K562 (cell line): ENCODE data around the gene ZNF668. TPM values are rescaled to one million over a fixed set of nuclear protein-coding genes. Genes with fewer than 3 reads are reported as not detected.

Experiments
- ATAC-seq: fragments of 200-7000 bp; cut with Tn5 transposase; 3 replicates; pipeline ENCODE4 v1.9.1; 2020; ENCODE audit warnings: moderate library complexity
- BruUV-seq: library from RNA; stranded (reverse); fragments of 400-500 nt; replicated peaks from 2 replicates; lab custom pipeline; 2021; lab: Mats Ljungman, UMichigan
- CTCF ChIA-PET: fragments of 300-600 bp; formaldehyde crosslinking; extraction: SDS; loops from one replicate; lab custom pipeline; 2021; ENCODE audit warnings: low intra/inter-chr PET ratio; lab: Yijun Ruan, JAX
- POLR2A ChIA-PET: fragments of 300-600, 350-650 bp; sonication (Branson Sonifier 250); formaldehyde crosslinking; extraction: SDS; loops from one replicate; lab custom pipeline; 2021; ENCODE audit warnings: antibody characterized with exemption, inconsistent platforms; lab: Yijun Ruan, JAX
- DNase-seq, 4 experiments: peaks; one replicate each; pipeline versions ENCODE4 v3.0.0 to v3.0.0-alpha.2; 2011 to 2018; ENCODE audit warnings: low spot score in 3 of 4, mixed read lengths in 3 of 4; ENCODE audit errors: extremely low read depth in 1 of 4
- FAIRE-seq: peaks from 2 replicates; lab custom pipeline; 2011; peaks lifted over from hg19 to GRCh38; lab: Jason Lieb, UNC
- H2AFZ ChIP-seq: 2 replicates; pipeline ENCODE4 v1.6.0; 2011; ENCODE audit warnings: low read depth, low read length, control low read depth, inconsistent platforms
- H3K27ac ChIP-seq: fragments of 200-600 bp; 3 replicates; pipeline ENCODE4 v1.8.0; 2011; ENCODE audit warnings: low read depth, mild to moderate bottlenecking, control low read depth, inconsistent platforms, low read length, moderate library complexity, mixed read lengths; ENCODE audit errors: extremely low read depth
- H3K27me3 ChIP-seq, 2 experiments: fragments of 300-600 bp in 1 of 2; 2 replicates in 1 of 2; 3 replicates in 1 of 2; pipeline versions ENCODE4 v1.6.0 to v1.8.0; 2011; ENCODE audit warnings: inconsistent platforms in 2 of 2, low read length in 2 of 2, mild to moderate bottlenecking in 1 of 2, mixed read lengths in 1 of 2, moderate library complexity in 1 of 2; ENCODE audit not compliant: control insufficient read depth in 2 of 2, insufficient read depth in 2 of 2
- H3K36me3 ChIP-seq: fragments of 300-600 bp; 3 replicates; pipeline ENCODE4 v1.8.0; 2011; ENCODE audit warnings: mild to moderate bottlenecking, low read length, inconsistent platforms; ENCODE audit not compliant: control insufficient read depth, insufficient read depth
- H3K4me1 ChIP-seq, 2 experiments: fragments of 200-600 bp in 1 of 2; replicated peaks in 1 of 2; 2 replicates in 1 of 2; 3 replicates in 1 of 2; pipeline versions ENCODE4 v1.5.1 to v1.8.0; 2011; ENCODE audit warnings: inconsistent platforms in 2 of 2, low read length in 2 of 2, mild to moderate bottlenecking in 1 of 2, mixed read lengths in 1 of 2, moderate library complexity in 1 of 2; ENCODE audit not compliant: control insufficient read depth in 2 of 2, insufficient read depth in 2 of 2
- H3K4me2 ChIP-seq: 2 replicates; pipeline ENCODE4 v1.6.1; 2011; ENCODE audit warnings: low read length, control low read depth, inconsistent platforms, mixed read lengths; ENCODE audit not compliant: insufficient read depth
- H3K4me3 ChIP-seq: fragments of 200-600 bp; sonication (generic), shearing (Covaris generic); 2 replicates; pipeline ENCODE4 v1.5.1; 2016; ENCODE audit warnings: control low read depth, inconsistent platforms
- H3K79me2 ChIP-seq: fragments of 200-600 bp; 3 replicates; pipeline ENCODE4 v1.8.0; 2011; ENCODE audit warnings: low read length, inconsistent platforms; ENCODE audit not compliant: control insufficient read depth, insufficient read depth
- H3K9ac ChIP-seq, 2 experiments: 2 replicates each; pipeline versions ENCODE4 v1.6.0 to v1.6.1; 2011; ENCODE audit warnings: low read depth in 2 of 2, low read length in 2 of 2, control low read depth in 1 of 2, inconsistent platforms in 1 of 2, mild to moderate bottlenecking in 1 of 2, mixed read lengths in 1 of 2; ENCODE audit not compliant: insufficient read depth in 1 of 2
- H3K9me1 ChIP-seq: one replicate; pipeline ENCODE4 v1.6.0; 2011; ENCODE audit warnings: inconsistent platforms, mild to moderate bottlenecking, low read length, moderate library complexity; ENCODE audit not compliant: control insufficient read depth, insufficient read depth
- H3K9me3 ChIP-seq: replicated peaks from 2 replicates; pipeline ENCODE4 v1.5.1; 2011; ENCODE audit warnings: low read depth, low read length, inconsistent platforms; ENCODE audit not compliant: control insufficient read depth, insufficient read depth
- H4K20me1 ChIP-seq: replicated peaks from 2 replicates; pipeline ENCODE4 v1.6.1; 2011; ENCODE audit warnings: low read length, inconsistent platforms, mixed read lengths; ENCODE audit not compliant: control insufficient read depth, insufficient read depth
- ARID3A ChIP-seq: IDR thresholded peaks from 2 replicates; pipeline ENCODE4 v1.6.1; 2012; ENCODE audit warnings: low read depth, low read length, improper control_type of control experiment, borderline replicate concordance
- EZH2 ChIP-seq: IDR thresholded peaks from 2 replicates; pipeline ENCODE4 v1.6.1; 2012; ENCODE audit warnings: low read depth, mild to moderate bottlenecking, inconsistent platforms, low read length, borderline replicate concordance
- HBP1 ChIP-seq: fragments of 450-650 bp; formaldehyde crosslinking; IDR thresholded peaks from 2 replicates; pipeline ENCODE4 v1.4.0; 2022; ENCODE audit warnings: missing genetic modification characterization
- HOMEZ ChIP-seq: fragments of 250-450 bp; sonication (Bioruptor Pico); IDR thresholded peaks from 2 replicates; pipeline ENCODE4 v1.4.0; 2020; ENCODE audit warnings: mild to moderate bottlenecking, moderate library complexity
- ILK ChIP-seq: fragments of 450-650 bp; IDR thresholded peaks from 2 replicates; pipeline ENCODE4 v1.6.1; 2016; ENCODE audit warnings: missing genetic modification characterization, low read depth, mild to moderate bottlenecking, missing compliant biosample characterization, moderate library complexity, borderline replicate concordance
- LARP7 ChIP-seq: fragments of 450-650 bp; IDR thresholded peaks from 2 replicates; pipeline ENCODE4 v1.6.1; 2016
- NRF1 ChIP-seq, 2 experiments: fragments of 450-650 bp; IDR thresholded peaks in 1 of 2; conservative IDR thresholded peaks in 1 of 2; 2 replicates each; pipeline ENCODE4 v1.6.1; 2014; ENCODE audit warnings: mild to moderate bottlenecking in 2 of 2
- POLR2G ChIP-seq: fragments of 200-400 bp; formaldehyde crosslinking; IDR thresholded peaks from 2 replicates; pipeline ENCODE4 v1.6.1; 2017; ENCODE audit warnings: low read depth, mild to moderate bottlenecking, antibody characterized with exemption, low read length, moderate library complexity
- PYGO2 ChIP-seq: fragments of 450-650 bp; IDR thresholded peaks from 2 replicates; pipeline ENCODE4 v1.6.1; 2016; ENCODE audit warnings: mild to moderate bottlenecking, missing genetic modification characterization, moderate library complexity, missing compliant biosample characterization
- SMAD4 ChIP-seq: fragments of 250-450 bp; sonication (Bioruptor Pico); conservative IDR thresholded peaks from 2 replicates; pipeline ENCODE4 v1.8.0; 2021; ENCODE audit warnings: inconsistent platforms, mild to moderate bottlenecking, moderate library complexity
- TFAP4 ChIP-seq: sonication (generic); formaldehyde crosslinking; IDR thresholded peaks from 2 replicates; pipeline ENCODE4 v1.8.0; 2022; ENCODE audit warnings: missing genetic modification reagents, mild to moderate bottlenecking, moderate library complexity, borderline replicate concordance
- THAP7 ChIP-seq: fragments of 250-450 bp; sonication (Bioruptor Pico); IDR thresholded peaks from 2 replicates; pipeline ENCODE4 v1.5.0; 2021
- ZNF146 ChIP-seq: IDR thresholded peaks from one replicate; pipeline ENCODE4 v1.6.1; 2018; ENCODE audit warnings: missing compliant biosample characterization; ENCODE audit not compliant: unreplicated experiment
- WGBS: fragments of 100-300 bp; shearing (Covaris generic); methylation state at CpG from one replicate; pipeline ENCODE4 v1.1.6; 2016; ENCODE audit warnings: low coverage, mixed read lengths; ENCODE audit not compliant: insufficient coverage; ENCODE audit errors: missing lambda C conversion rate; 5-methylcytosine and 5-hydroxymethylcytosine counted together
- in situ Hi-C: fragments of 300-500 bp; cut with MboI; formaldehyde crosslinking; loops from 4 replicates; pipeline ENCODE4 v1.15.0; 2018; ENCODE audit warnings: inconsistent platforms, mixed read lengths
- intact Hi-C: fragments of 100-400 bp; cut with micrococcal nuclease; formaldehyde crosslinking; loops from 2 replicates; pipeline ENCODE4 v1.14.2; 2022
- polyA plus RNA-seq, 8 experiments: library from polyadenylated mRNA; depleted of rRNA in 4 of 8; stranded (reverse) in 5 of 8; unstranded in 3 of 8; fragments of >200 nt; fragmentation: Nextera tagmentation in 2 of 8; fragmentation: Illumina TruSeq in 1 of 8; extraction: Ambion mirVana in 2 of 8; extraction: Trizol in 1 of 8; gene quantifications; 2 replicates each; pipeline versions ENCODE4 v1.2.1 to v1.2.3, GENCODE V29; 2011 to 2014; ENCODE audit warnings: inconsistent platforms in 1 of 8, missing spikeins in 1 of 8
- total RNA-seq, 7 experiments: library from RNA; depleted of rRNA in 6 of 7; stranded (reverse); fragments of >200 nt in 6 of 7; fragmentation: Illumina TruSeq in 2 of 7; extraction: Trizol in 2 of 7; gene quantifications; 2 replicates each; pipeline versions ENCODE4 v1.2.1 to v1.2.3, GENCODE V29; 2011 to 2021; ENCODE audit warnings: low replicate concordance in 1 of 7

ZNF668 gene
- total and polyA plus RNA-seq, 9 of the 15 experiments (the other 6 are each of a cell fraction or from before 2014, with no cell fraction given): 0.04 to 15.3 (median 3.8) TPM; not detected in 1

- H3K4me1 ChIP-seq: peaks cover 0 to 81% of the 10 kb centered on the region in 2 experiments; a peak in 3 of 5 replicates
- H3K9me3 ChIP-seq: no peaks in the 10 kb centered on the region
- BruUV-seq: no TSS peak
- H2AFZ ChIP-seq: no peak overlapping the region
- in situ Hi-C loops: no loop called here
- POLR2A ChIA-PET: interaction anchor here (1.0 to 2.5 kb wide), 3 partner anchors 11 to 97 kb away, joined by 3 to 15 read pairs (median 5); partner anchors contain the start of gene VKORC1
- no peak overlapping the region for H3K4me3 ChIP-seq
- no peak for FAIRE-seq
- H3K27ac ChIP-seq: no peak overlapping the region
- H4K20me1 ChIP-seq: 0 out of 2 replicates have a peak, but pooled peaks cover 5% of the 10 kb centered on the region
- CTCF ChIA-PET: no interaction called here
- intact Hi-C loops: no loop called here
- no peak overlapping the region for H3K4me2 ChIP-seq
- peaks cover 5% of the 10 kb centered on the region; the same call in 2 of the 3 replicates for H3K79me2 ChIP-seq
- ATAC-seq: no peak
- no peaks in the 10 kb centered on the region for H3K27me3 ChIP-seq
- H3K36me3 ChIP-seq: peaks cover 63% of the 10 kb centered on the region; the same call in 2 of the 3 replicates
- peak overlapping the region in 1 of 2 experiments; percentile 28; a peak in 1 of 4 replicates for H3K9ac ChIP-seq
- no peaks in the 10 kb centered on the region for H3K9me1 ChIP-seq
- no peak for DNase-seq
- WGBS: 80% methylated on average over 3 of the region's 5 CpGs
- TF ChIP-seq PYGO2 (tag) (no peak), EZH2 (no peak), TFAP4 (CRISPR knock-in tag) (0 out of 2 replicates have a peak, but pooled peaks have one; percentile 15), LARP7 (no peak), HOMEZ (CRISPR knock-in tag) (no peak), SMAD4 (CRISPR knock-in tag) (no peak), ARID3A (no peak), THAP7 (CRISPR knock-in tag) (no peak), ILK (tag) (no peak), HBP1 (CRISPR knock-in tag) (no peak), POLR2G (peak; percentile 35; the same call in 1 of the 2 replicates), NRF1 (conservative IDR thresholded peaks at IDR 0.05 in 1 of 2, IDR thresholded peaks at IDR 0.05 in 1 of 2) (no peak), ZNF146 (CRISPR knock-in tag) (no peak)
Measured at GRCh38 chr16:31083556-31083955, 9.5 kb upstream of the ZNF668 start.
